ENCODE measurements around the gene ARL5C. TPM values are rescaled to one million over a fixed set of nuclear protein-coding genes. Genes with fewer than 3 reads are reported as not detected.
A peak's percentile ranks its signal among the peaks of the same experiment; 100 is the strongest.

The ARL5C gene
- total RNA-seq, 1 experiment from 2014 or later, result not detected

DNA sequence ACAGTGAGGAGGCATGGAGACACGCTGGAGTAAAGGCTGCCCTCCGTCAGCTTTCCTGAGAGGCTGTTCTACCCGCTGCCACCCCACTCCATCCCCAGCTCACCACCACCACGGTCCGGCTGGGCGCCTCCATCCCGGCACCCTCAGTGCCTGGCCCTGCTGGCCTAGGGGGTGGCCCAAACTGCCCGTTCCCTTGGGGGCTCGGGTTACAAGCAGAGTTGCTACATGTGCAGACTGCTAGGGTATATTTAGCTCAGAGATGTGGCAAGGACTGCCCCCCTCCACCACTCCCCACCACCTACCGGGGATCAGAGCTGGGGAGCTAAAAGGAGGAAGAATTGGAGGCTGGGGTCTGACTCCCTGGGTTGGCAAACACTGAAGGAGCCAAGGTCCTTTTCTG is 27.4 kb upstream of the ARL5C start:
- ATAC-seq (no peak), DNase-seq (ENCODE audit: low spot score) (no peak)
- TF ChIP-seq NR2C2 (CRISPR knock-in tag; IDR thresholded peaks at IDR 0.05) (0 out of 2 replicates have a peak, but pooled peaks have one; percentile 29), ATF2 (CRISPR knock-in tag; IDR thresholded peaks at IDR 0.05; ENCODE audit: borderline replicate concordance, low read depth) (no peak)
- ChIA-PET CTCF (interaction anchor here (1.8 to 5.3 kb wide), 3 partner anchors 19 to 43 kb away, joined by 5 to 47 read pairs (median 29); partner anchors contain the start of gene ARL5C), POLR2A (no interaction called here)
- Mint-ChIP-seq H3K4me3 (no peak overlapping the region), H3K4me1 (peaks cover 28% of the 10 kb centered on the region), H3K27ac (no peak overlapping the region), H3K27me3 (ENCODE audit: low read depth) (no peaks in the 10 kb centered on the region), H3K36me3 (peaks cover 20% of the 10 kb centered on the region), H3K9me3 (no peaks in the 10 kb centered on the region)

DNA sequence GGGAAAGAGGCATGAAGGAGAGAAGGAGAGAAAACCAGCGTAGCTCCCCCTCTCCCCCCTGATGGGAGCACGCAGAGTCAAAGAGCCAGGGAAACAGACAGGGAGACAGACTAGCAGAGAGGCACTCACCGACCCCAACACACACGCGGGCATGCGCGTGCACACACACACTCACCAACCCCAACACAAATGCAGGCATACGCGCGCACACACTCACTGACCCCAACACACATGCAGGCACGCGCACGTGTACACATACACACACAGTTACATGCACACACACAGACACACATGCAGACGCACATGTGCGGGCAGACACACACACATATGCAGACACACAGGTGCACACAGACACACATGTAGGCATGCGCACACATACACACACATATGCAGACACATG is 26.9 kb upstream of the ARL5C start:
- H3K4me1 Mint-ChIP-seq, result peaks cover 24% of the 10 kb centered on the region
- H3K27ac Mint-ChIP-seq, result peak overlapping the region; percentile 12; the same call in 1 of the 2 replicates
- ChIA-PET POLR2A (no interaction called here), CTCF (interaction anchor here (1.8 to 5.3 kb wide), 3 partner anchors 18 to 43 kb away, joined by 5 to 47 read pairs (median 29); partner anchors contain the start of gene ARL5C)
- no peak for ATAC-seq
- TF ChIP-seq STAT6 (CRISPR knock-in tag; conservative IDR thresholded peaks at IDR 0.05; ENCODE audit: low read depth), result no peak
- no peak for TF ChIP-seq SOX15 (CRISPR knock-in tag; IDR thresholded peaks at IDR 0.05)
- TF ChIP-seq RORB (CRISPR knock-in tag; IDR thresholded peaks at IDR 0.05), result no peak
- TF ChIP-seq, protein P1, sequence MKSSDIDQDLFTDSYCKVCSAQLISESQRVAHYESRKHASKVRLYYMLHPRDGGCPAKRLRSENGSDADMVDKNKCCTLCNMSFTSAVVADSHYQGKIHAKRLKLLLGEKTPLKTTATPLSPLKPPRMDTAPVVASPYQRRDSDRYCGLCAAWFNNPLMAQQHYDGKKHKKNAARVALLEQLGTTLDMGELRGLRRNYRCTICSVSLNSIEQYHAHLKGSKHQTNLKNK (CRISPR knock-in tag; IDR thresholded peaks at IDR 0.05), result no peak
- TF ChIP-seq GABPB1 (CRISPR knock-in tag; IDR thresholded peaks at IDR 0.05), result no peak
- TF ChIP-seq, protein P2, sequence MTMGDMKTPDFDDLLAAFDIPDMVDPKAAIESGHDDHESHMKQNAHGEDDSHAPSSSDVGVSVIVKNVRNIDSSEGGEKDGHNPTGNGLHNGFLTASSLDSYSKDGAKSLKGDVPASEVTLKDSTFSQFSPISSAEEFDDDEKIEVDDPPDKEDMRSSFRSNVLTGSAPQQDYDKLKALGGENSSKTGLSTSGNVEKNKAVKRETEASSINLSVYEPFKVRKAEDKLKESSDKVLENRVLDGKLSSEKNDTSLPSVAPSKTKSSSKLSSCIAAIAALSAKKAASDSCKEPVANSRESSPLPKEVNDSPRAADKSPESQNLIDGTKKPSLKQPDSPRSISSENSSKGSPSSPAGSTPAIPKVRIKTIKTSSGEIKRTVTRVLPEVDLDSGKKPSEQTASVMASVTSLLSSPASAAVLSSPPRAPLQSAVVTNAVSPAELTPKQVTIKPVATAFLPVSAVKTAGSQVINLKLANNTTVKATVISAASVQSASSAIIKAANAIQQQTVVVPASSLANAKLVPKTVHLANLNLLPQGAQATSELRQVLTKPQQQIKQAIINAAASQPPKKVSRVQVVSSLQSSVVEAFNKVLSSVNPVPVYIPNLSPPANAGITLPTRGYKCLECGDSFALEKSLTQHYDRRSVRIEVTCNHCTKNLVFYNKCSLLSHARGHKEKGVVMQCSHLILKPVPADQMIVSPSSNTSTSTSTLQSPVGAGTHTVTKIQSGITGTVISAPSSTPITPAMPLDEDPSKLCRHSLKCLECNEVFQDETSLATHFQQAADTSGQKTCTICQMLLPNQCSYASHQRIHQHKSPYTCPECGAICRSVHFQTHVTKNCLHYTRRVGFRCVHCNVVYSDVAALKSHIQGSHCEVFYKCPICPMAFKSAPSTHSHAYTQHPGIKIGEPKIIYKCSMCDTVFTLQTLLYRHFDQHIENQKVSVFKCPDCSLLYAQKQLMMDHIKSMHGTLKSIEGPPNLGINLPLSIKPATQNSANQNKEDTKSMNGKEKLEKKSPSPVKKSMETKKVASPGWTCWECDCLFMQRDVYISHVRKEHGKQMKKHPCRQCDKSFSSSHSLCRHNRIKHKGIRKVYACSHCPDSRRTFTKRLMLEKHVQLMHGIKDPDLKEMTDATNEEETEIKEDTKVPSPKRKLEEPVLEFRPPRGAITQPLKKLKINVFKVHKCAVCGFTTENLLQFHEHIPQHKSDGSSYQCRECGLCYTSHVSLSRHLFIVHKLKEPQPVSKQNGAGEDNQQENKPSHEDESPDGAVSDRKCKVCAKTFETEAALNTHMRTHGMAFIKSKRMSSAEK (CRISPR knock-in tag; IDR thresholded peaks at IDR 0.05; ENCODE audit: borderline replicate concordance), result no peak
- peaks cover 21% of the 10 kb centered on the region for H3K36me3 Mint-ChIP-seq
- no peak overlapping the region for H3K4me3 Mint-ChIP-seq
- DNase-seq (ENCODE audit: low spot score), result no peak
- H3K9me3 Mint-ChIP-seq, result no peaks in the 10 kb centered on the region
- H3K27me3 Mint-ChIP-seq (ENCODE audit: low read depth), result no peaks in the 10 kb centered on the region

DNA sequence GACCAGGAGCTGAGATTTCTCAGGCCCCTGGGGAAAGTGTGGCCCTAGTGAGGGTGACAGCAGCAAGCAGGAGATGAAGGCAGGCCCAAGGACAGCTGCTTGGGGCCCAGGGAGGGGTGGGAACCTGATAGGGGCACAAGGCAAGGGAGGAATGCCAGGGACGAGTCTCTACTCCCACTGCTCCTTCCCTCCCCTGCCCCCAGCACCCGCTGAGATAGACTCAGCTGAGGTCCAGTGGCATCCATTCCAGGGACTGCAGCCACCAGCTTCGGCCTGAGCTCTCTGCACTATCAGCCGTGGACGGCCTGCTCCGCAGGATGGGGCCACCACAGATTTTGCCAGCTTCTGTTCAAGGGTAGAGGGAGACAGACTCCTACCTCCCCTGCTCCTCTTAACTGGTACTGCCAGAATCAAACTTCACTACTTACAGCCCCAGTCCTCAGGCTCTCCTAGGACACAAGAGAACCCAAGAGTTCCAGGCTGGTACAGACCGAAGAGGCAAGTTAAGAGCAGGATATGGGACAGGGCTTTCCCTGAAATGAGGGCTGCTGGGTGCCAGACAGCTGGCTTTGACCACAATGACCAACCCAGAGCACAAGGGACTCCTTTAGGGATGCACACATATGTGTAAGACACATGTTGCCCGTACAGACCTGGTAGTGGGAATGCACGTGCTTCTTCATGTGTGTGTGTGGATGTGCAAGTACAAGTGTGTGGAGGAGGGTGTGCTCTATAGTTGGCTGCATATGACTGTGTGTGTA is 26.0 kb upstream of the ARL5C start:
- Mint-ChIP-seq H3K9me3 (no peaks in the 10 kb centered on the region), H3K27ac (peak overlapping the region; percentile 57), H3K4me1 (peaks cover 24% of the 10 kb centered on the region), H3K36me3 (peaks cover 28% of the 10 kb centered on the region), H3K4me3 (no peak overlapping the region), H3K27me3 (ENCODE audit: low read depth) (no peaks in the 10 kb centered on the region)
- TF ChIP-seq ZNF317 (CRISPR knock-in tag; IDR thresholded peaks at IDR 0.05; ENCODE audit: borderline replicate concordance, low read depth) (no peak), NFATC4 (CRISPR knock-in tag; IDR thresholded peaks at IDR 0.05) (no peak), NR1H2 (CRISPR knock-in tag; IDR thresholded peaks at IDR 0.05) (no peak), GRHL2 (CRISPR knock-in tag; IDR thresholded peaks at IDR 0.05; ENCODE audit: insufficient replicate concordance, severe bottlenecking) (no peak), ZNF416 (CRISPR knock-in tag; IDR thresholded peaks at IDR 0.05) (no peak), ZNF219 (CRISPR knock-in tag; IDR thresholded peaks at IDR 0.05; ENCODE audit: borderline replicate concordance) (no peak), ZNF263 (CRISPR knock-in tag; IDR thresholded peaks at IDR 0.05; ENCODE audit: low read depth) (no peak), RELA (CRISPR knock-in tag; IDR thresholded peaks at IDR 0.05; ENCODE audit: borderline replicate concordance) (no peak), TCF7 (CRISPR knock-in tag; IDR thresholded peaks at IDR 0.05; ENCODE audit: low read depth) (no peak)
- TF ChIP-seq, protein P3, sequence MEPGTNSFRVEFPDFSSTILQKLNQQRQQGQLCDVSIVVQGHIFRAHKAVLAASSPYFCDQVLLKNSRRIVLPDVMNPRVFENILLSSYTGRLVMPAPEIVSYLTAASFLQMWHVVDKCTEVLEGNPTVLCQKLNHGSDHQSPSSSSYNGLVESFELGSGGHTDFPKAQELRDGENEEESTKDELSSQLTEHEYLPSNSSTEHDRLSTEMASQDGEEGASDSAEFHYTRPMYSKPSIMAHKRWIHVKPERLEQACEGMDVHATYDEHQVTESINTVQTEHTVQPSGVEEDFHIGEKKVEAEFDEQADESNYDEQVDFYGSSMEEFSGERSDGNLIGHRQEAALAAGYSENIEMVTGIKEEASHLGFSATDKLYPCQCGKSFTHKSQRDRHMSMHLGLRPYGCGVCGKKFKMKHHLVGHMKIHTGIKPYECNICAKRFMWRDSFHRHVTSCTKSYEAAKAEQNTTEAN (CRISPR knock-in tag; IDR thresholded peaks at IDR 0.05), result no peak
- TF ChIP-seq, protein P4, sequence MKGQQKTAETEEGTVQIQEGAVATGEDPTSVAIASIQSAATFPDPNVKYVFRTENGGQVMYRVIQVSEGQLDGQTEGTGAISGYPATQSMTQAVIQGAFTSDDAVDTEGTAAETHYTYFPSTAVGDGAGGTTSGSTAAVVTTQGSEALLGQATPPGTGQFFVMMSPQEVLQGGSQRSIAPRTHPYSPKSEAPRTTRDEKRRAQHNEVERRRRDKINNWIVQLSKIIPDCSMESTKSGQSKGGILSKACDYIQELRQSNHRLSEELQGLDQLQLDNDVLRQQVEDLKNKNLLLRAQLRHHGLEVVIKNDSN (CRISPR knock-in tag; IDR thresholded peaks at IDR 0.05), result no peak
- ChIA-PET POLR2A (interaction anchor here (0.6 kb wide), 1 partner anchor 107 kb away, joined by 4 read pairs; no protein-coding TSS in a partner anchor), CTCF (interaction anchor here (1.8 kb wide), 1 partner anchor 17 kb away, joined by 5 read pairs; no protein-coding TSS in a partner anchor)
- ATAC-seq (no peak), DNase-seq (ENCODE audit: low spot score) (no peak)

Data from WTC11 (cell line).